ENCODE data around the gene SBNO2.

- TF ChIP-seq CTCF (IDR thresholded peaks at IDR 0.05 in 8 of 11, conservative IDR thresholded peaks at IDR 0.05 in 3 of 11), result no peak
- no peak for TF ChIP-seq POLR2A (IDR thresholded peaks at IDR 0.05)
Measured at GRCh38 chr19:1168572-1169410, 5.3 kb downstream of the SBNO2 start.

Data from spleen (tissue), 7 donors.